Motor neuron (in vitro differentiated cells): ENCODE data around the gene NAP1L1. TPM values are rescaled to one million over a fixed set of nuclear protein-coding genes. Genes with fewer than 3 reads are reported as not detected.

Experiments used
- ATAC-seq, 8 experiments: fragments of 200-7000 bp; cut with Tn5 transposase; replicated peaks in 6 of 8; 2 replicates each; pipeline ENCODE4 v1.8.0; 2021; ENCODE audit warnings: mild to moderate bottlenecking in 8 of 8, moderate library complexity in 8 of 8
- H3K27ac ChIP-seq, 2 donors: fragments of 250-450 bp; sonication (Bioruptor Pico); 2 replicates each; pipeline ENCODE4 v1.9.0; 2021; ENCODE audit warnings: antibody characterized with exemption in 2 of 2, mild to moderate bottlenecking in 2 of 2, moderate library complexity in 1 of 2
- H3K4me1 ChIP-seq, 2 donors: fragments of 250-450 bp; sonication (Bioruptor Pico); replicated peaks in 1 of 2; 2 replicates each; pipeline ENCODE4 v1.6.1; 2021; ENCODE audit warnings: antibody characterized with exemption in 2 of 2, mild to moderate bottlenecking in 2 of 2, moderate library complexity in 1 of 2
- H3K4me3 ChIP-seq, 5 donors: fragments of 250-450 bp; sonication (Bioruptor Pico); 2 replicates each; pipeline ENCODE4 v1.9.0; 2021; ENCODE audit warnings: antibody characterized with exemption in 5 of 5, mild to moderate bottlenecking in 5 of 5, moderate library complexity in 4 of 5
- WGBS, 10 experiments: fragments of 450-650 bp; shearing (Covaris generic); methylation state at CpG; one replicate each; pipeline ENCODE4 v1.0.0; 2022; 5-methylcytosine and 5-hydroxymethylcytosine counted together
- in situ Hi-C, 9 experiments: fragments of 400-800 bp; cut with MboI; loops; one replicate each; pipeline ENCODE4 v1.15.0; 2021; ENCODE audit warnings: low sequenced_read_pairs in 9 of 9, low pct_unique_long_range_greater_than_20kb in 2 of 9; ENCODE audit not compliant: unreplicated experiment in 9 of 9
- total RNA-seq, 8 experiments: library from RNA; unstranded; fragments of 300-600 nt; gene quantifications; 2 replicates each; pipeline versions ENCODE4 v1.2.3 to v1.2.4, GENCODE V29; 2022

The NAP1L1 gene
- total RNA-seq, 8 experiments from 2014 or later: 293 to 577 (median 414) TPM

DNA sequence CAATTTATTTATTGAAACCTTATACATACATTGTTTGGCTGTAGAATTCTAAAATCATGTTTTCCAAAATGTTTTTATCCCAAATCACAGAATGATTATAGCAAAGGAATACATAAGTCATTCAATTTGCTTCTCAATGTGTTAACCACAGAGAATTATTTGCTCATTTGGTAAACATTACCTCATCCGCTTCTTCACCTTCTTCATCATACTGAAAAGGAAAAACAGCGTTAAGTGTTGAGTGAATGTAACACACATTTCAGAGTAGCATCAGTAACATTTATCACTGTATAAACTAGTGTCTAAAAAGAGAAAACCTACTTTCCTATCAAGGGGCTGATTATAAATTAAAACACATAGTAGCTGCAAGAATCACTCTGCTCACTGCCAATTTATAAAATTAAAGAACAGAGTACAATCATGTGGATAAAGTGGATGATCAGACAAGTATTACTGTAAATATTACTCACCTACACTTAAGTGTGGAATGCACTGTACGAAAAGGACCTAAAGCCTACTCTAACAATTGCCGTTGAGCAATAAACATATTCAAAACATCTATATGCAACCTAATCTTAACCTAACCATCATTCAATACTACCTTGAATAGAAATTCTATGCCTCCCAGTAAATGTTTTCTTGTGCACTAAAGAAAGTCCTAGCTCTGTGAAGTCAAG is 34.8 kb downstream of the NAP1L1 start:
- no peak for ATAC-seq
- whole genome bisulfite sequencing, 10 experiments: 77 to 100% (median 94%) methylated on average over 1 to 4 of the region's 4 CpGs
- no peak overlapping the region for H3K4me3 ChIP-seq
- no peak overlapping the region for H3K27ac ChIP-seq
- H3K4me1 ChIP-seq: no peaks in the 10 kb centered on the region
- in situ Hi-C loops: loop anchor here in 7 of 9 experiments (25.0 kb wide), 4 partner anchors 288 to 512 kb away; partner anchors contain the start of gene BBS10 (in 1 of the 7)

GRCh38 chr12:76047742-76048141 is 36.7 kb downstream of the NAP1L1 start:
- peak in 1 of 8 experiments; percentile 21 for ATAC-seq
- WGBS, 10 experiments: 73 to 100% (median 95%) methylated on average over 1 to 2 of the region's 2 CpGs
- no peaks in the 10 kb centered on the region for H3K4me1 ChIP-seq
- no peak overlapping the region for H3K27ac ChIP-seq
- in situ Hi-C loops: loop anchor here in 6 of 9 experiments (25.0 kb wide), 2 partner anchors 485 to 510 kb away; no protein-coding TSS in a partner anchor
- H3K4me3 ChIP-seq: no peak overlapping the region

DNA sequence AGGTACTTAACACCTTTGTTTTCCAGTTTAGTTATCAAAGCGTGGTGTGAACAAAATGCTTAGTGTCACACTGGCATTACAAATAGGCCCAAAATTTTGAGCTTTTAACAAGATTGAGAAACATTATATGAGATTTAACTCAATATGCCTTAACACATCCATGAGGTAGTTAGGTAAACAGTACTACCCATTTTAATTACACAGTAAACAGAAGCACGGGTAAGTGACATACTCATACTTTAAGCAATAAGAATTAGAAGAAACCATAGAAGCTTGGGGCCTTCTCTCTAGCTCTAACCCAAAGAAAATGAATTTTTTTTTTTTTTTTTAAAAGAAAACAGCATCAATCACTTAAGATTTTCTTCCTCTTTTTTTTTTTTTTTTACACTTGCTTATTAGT is 37.4 kb downstream of the NAP1L1 start:
- in situ Hi-C loops: loop anchor here in 6 of 9 experiments (25.0 kb wide), 2 partner anchors 485 to 510 kb away; no protein-coding TSS in a partner anchor
- 71 to 100% (median 94%) methylated on average over 2 of the region's 2 CpGs; no CpG with 5 or more reads in 2 of the 10 experiments for WGBS, 10 experiments
- Histone ChIP-seq H3K4me1 (no peaks in the 10 kb centered on the region), H3K4me3 (no peak overlapping the region), H3K27ac (no peak overlapping the region)
- ATAC-seq: no peak

DNA sequence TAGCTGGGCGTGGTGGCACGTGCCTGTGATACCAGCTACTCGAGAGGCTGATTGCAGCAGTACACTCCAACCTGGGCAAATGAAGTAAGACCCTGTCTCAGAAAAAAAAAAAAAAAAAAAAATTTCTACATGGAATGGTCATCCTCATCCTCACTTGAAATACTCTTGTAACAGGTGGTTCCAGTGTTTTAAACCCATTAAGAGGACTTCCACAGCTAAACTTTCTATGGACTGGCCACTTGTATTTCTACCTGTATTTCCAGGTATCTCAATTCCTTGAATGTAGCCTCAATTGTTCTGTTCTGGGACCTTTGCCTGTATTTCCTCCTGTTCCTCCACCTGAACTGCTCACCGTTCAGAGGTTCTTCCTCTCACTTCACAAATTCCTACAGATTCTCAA is 41.1 kb downstream of the NAP1L1 start:
- H3K4me1 ChIP-seq: no peaks in the 10 kb centered on the region
- in situ Hi-C loops: loop anchor here in 6 of 9 experiments (25.0 kb wide), 2 partner anchors 481 to 506 kb away; no protein-coding TSS in a partner anchor
- 79 to 100% (median 96%) methylated on average over 1 to 4 of the region's 4 CpGs for WGBS, 10 experiments
- no peak overlapping the region for H3K4me3 ChIP-seq
- H3K27ac ChIP-seq: no peak overlapping the region
- no peak for ATAC-seq

DNA sequence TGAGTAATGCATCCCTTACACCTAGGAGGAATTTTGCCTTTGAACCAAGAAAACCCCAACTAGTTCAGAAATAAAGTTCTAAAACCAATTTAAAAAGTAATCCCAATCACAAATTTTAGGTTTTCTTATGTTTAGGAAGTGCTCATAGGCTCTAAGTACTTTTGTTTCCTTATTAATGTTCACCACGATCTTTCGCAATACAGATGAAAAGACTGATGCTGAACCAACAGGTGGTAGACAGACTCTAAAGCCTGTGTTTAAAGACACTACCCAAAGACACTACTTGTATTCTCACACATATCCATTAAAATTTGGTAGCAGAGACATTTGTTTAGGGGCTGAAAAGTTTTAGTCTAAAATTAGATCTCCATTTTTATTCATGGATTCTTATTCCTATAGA is 42.3 kb downstream of the NAP1L1 start:
- H3K4me1 ChIP-seq: peaks cover 0 to 2% of the 10 kb centered on the region in 2 donors
- 73 to 100% (median 95%) methylated on average over 1 to 2 of the region's 2 CpGs; no CpG with 5 or more reads in 1 of the 10 experiments for WGBS, 10 experiments
- in situ Hi-C loops: loop anchor here in 6 of 9 experiments (25.0 kb wide), 2 partner anchors 480 to 505 kb away; no protein-coding TSS in a partner anchor
- ATAC-seq: no peak
- H3K27ac ChIP-seq: no peak overlapping the region
- H3K4me3 ChIP-seq: no peak overlapping the region

DNA sequence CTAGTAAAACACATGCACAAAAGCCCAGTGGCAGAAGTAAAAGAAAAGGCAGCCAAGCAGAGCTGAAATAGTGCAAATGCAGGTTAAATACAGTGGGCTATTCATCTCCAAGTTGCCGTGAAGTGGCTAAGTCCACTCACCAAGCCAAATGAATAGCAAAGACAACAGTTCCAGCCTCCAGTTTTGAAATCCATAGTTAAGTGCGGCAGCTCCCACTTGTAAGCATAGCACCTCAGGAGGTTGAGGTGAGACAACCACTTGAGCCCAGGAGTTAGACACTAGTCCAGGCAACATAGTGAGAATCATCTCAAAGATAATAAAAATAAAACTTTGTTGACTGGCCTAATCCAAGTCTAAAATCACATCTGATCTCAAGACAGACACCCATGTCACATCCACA is 43.1 kb downstream of the NAP1L1 start:
- Histone ChIP-seq H3K27ac (no peak overlapping the region), H3K4me1 (peaks cover 0 to 2% of the 10 kb centered on the region in 2 donors), H3K4me3 (no peak overlapping the region)
- WGBS, 10 experiments: 60 to 100% (median 90%) methylated on average over 1 to 2 of the region's 2 CpGs; no CpG with 5 or more reads in 3 of the 10 experiments
- ATAC-seq: no peak
- in situ Hi-C loops: loop anchor here in 6 of 9 experiments (25.0 kb wide), 2 partner anchors 479 to 504 kb away; no protein-coding TSS in a partner anchor

DNA sequence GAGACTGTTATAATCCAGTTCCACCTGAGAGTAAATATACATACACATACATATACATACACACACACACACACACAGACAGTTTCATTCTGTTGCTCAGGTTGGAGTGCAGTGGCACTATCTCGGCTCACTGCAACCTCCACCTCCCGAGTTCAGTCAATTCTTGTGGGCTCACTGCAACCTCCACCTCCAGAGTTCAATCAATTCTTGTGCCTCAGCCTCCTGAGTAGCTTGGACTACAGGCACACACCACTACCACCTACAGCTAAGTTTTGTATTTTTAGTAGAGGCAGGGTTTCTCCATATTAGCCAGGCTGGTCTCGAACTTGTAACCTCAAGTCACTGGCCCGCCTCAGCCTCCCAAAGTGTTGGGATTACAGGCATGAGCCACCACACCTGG is 44.0 kb downstream of the NAP1L1 start:
- Histone ChIP-seq H3K4me1 (peaks cover 0 to 2% of the 10 kb centered on the region in 2 donors), H3K4me3 (no peak overlapping the region), H3K27ac (no peak overlapping the region)
- ATAC-seq: no peak
- WGBS, 10 experiments: 94 to 100% (median 100%) methylated on average over 1 to 4 of the region's 4 CpGs; no CpG with 5 or more reads in 6 of the 10 experiments
- in situ Hi-C loops: loop anchor here in 6 of 9 experiments (25.0 kb wide), 2 partner anchors 478 to 503 kb away; no protein-coding TSS in a partner anchor

DNA sequence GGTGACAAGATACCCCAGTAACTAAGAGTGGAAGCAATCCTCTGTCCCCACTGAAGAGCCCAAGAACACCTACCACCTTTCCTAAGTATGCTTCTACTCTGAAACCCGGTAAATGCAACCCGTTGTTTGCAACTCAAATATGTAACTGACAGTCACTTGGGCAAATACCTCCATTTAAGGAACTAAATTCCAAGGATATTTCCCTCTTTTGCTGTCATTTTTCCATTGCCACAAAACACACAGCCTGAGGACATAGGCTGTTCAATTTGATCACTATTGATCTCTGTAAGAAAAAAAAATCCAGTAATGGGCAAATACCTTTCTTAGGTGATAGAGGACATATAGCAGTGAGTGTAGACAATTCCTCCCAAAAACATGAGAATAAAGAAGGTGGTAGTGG is 46.3 kb downstream of the NAP1L1 start:
- 25 to 100% (median 69%) methylated on average over 1 to 2 of the region's 2 CpGs; no CpG with 5 or more reads in 6 of the 10 experiments for WGBS, 10 experiments
- H3K27ac ChIP-seq: no peak overlapping the region
- no peak for ATAC-seq
- H3K4me1 ChIP-seq: peaks cover 6% of the 10 kb centered on the region in 2 donors
- no peak overlapping the region for H3K4me3 ChIP-seq
- in situ Hi-C loops: loop anchor here (10.0 to 25.0 kb wide), 3 partner anchors 476 to 503 kb away; no protein-coding TSS in a partner anchor

GRCh38 chr12:76037130-76038103 is 47.1 kb downstream of the NAP1L1 start:
- ATAC-seq: peak; percentile 43 to 76 (median 64)
- Histone ChIP-seq H3K4me1 (peaks cover 8 to 11% of the 10 kb centered on the region in 2 donors), H3K27ac (no peak overlapping the region), H3K4me3 (no peak overlapping the region)
- in situ Hi-C loops: loop anchor here (10.0 to 25.0 kb wide), 3 partner anchors 475 to 503 kb away; no protein-coding TSS in a partner anchor
- 20 to 79% (median 48%) methylated on average over 1 to 12 of the region's 13 CpGs for WGBS, 10 experiments

GRCh38 chr12:76035045-76035444 is 49.4 kb downstream of the NAP1L1 start:
- in situ Hi-C loops: loop anchor here (10.0 to 25.0 kb wide), 3 partner anchors 473 to 500 kb away; no protein-coding TSS in a partner anchor
- Histone ChIP-seq H3K4me1 (peaks cover 10 to 11% of the 10 kb centered on the region in 2 donors), H3K27ac (no peak overlapping the region), H3K4me3 (no peak overlapping the region)
- 60 to 100% (median 100%) methylated on average over 1 to 3 of the region's 3 CpGs; no CpG with 5 or more reads in 3 of the 10 experiments for WGBS, 10 experiments
- no peak for ATAC-seq

GRCh38 chr12:76033081-76034011 is 51.1 kb downstream of the NAP1L1 start:
- peak overlapping the region; percentile 53 to 91 (median 60) for H3K4me3 ChIP-seq
- ATAC-seq: no peak

More at GRCh38 chr12:76033081-76034011, 51.1 kb downstream of the NAP1L1 start:
- WGBS, 10 experiments: 0 to 100% (median 71%) methylated on average over 1 to 5 of the region's 5 CpGs
- peaks cover 12 to 13% of the 10 kb centered on the region in 2 donors for H3K4me1 ChIP-seq
- no peak overlapping the region for H3K27ac ChIP-seq
- in situ Hi-C loops: loop anchor here (10.0 to 25.0 kb wide), 3 partner anchors 471 to 499 kb away; no protein-coding TSS in a partner anchor
